ENCODE data around the gene KIF25. TPM values are rescaled to one million over a fixed set of nuclear protein-coding genes. Genes with fewer than 3 reads are reported as not detected.

The KIF25 gene
- polyA plus RNA-seq, 1 donor from 2014 or later: not detected

GRCh38 chr6:168007592-168008338 lies 10.3 kb downstream of the KIF25 start:
- no peaks in the 10 kb centered on the region for H3K79me2 ChIP-seq (replicated peaks; ENCODE audit: insufficient read depth, low read length)
- H3K4me2 ChIP-seq (ENCODE audit: low read length): no peak overlapping the region
- no peak overlapping the region for H3K4me3 ChIP-seq (ENCODE audit: low read length)
- no peak for TF ChIP-seq RAD21 (conservative IDR thresholded peaks at IDR 0.05)
- no peak for TF ChIP-seq EP300 (conservative IDR thresholded peaks at IDR 0.05; ENCODE audit: poor library complexity, severe bottlenecking)
- TF ChIP-seq EZH2 (IDR thresholded peaks at IDR 0.05; ENCODE audit: borderline replicate concordance, insufficient read depth, low read length, poor library complexity, severe bottlenecking): no peak
- TF ChIP-seq TAF1 (IDR thresholded peaks at IDR 0.05; ENCODE audit: low read depth): no peak
- no peak for TF ChIP-seq POLR2AphosphoS5 (IDR thresholded peaks at IDR 0.05)
- TF ChIP-seq MXI1 (conservative IDR thresholded peaks at IDR 0.05; ENCODE audit: poor library complexity, severe bottlenecking): no peak
- no peak for TF ChIP-seq CTCF (IDR thresholded peaks at IDR 0.05; ENCODE audit: poor library complexity, severe bottlenecking)
- no peak for TF ChIP-seq REST (IDR thresholded peaks at IDR 0.05; ENCODE audit: borderline replicate concordance)
- TF ChIP-seq SMC3 (conservative IDR thresholded peaks at IDR 0.05; ENCODE audit: poor library complexity): no peak
- H3K27me3 ChIP-seq (ENCODE audit: insufficient read depth, low read depth, low read length): no peaks in the 10 kb centered on the region
- H3K9me3 ChIP-seq (ENCODE audit: low read length): peaks cover 12% of the 10 kb centered on the region
- H3F3A ChIP-seq (ENCODE audit: insufficient read depth, low read length, poor library complexity, severe bottlenecking): no peaks in the 10 kb centered on the region
- H3K9me2 ChIP-seq (ENCODE audit: insufficient read depth, low read length): no peaks in the 10 kb centered on the region
- H2AFZ ChIP-seq (ENCODE audit: low read depth, low read length): no peak overlapping the region
- no peak overlapping the region for H3K9ac ChIP-seq (ENCODE audit: low read length)
- no peaks in the 10 kb centered on the region for H3K36me3 ChIP-seq (ENCODE audit: insufficient read depth, low read length)
- no peaks in the 10 kb centered on the region for H4K20me1 ChIP-seq (ENCODE audit: insufficient read depth)
- no peak overlapping the region for H3K27ac ChIP-seq (ENCODE audit: low read length)

- no peak overlapping the region for H3K27ac ChIP-seq (ENCODE audit: low read length)
Observed at GRCh38 chr6:168009331-168009730, 11.9 kb downstream of the KIF25 start.

More at GRCh38 chr6:168009331-168009730, 11.9 kb downstream of the KIF25 start:
- Histone ChIP-seq H2AFZ (ENCODE audit: low read depth, low read length) (no peak overlapping the region), H3K9me2 (ENCODE audit: insufficient read depth, low read length) (no peaks in the 10 kb centered on the region), H3K9me3 (ENCODE audit: low read length) (peaks cover 12% of the 10 kb centered on the region), H3K36me3 (ENCODE audit: insufficient read depth, low read length) (no peaks in the 10 kb centered on the region), H3K9ac (ENCODE audit: low read length) (no peak overlapping the region), H3K4me3 (ENCODE audit: low read length) (no peak overlapping the region), H4K20me1 (ENCODE audit: insufficient read depth) (no peaks in the 10 kb centered on the region), H3K27me3 (ENCODE audit: insufficient read depth, low read depth, low read length) (no peaks in the 10 kb centered on the region), H3K79me2 (replicated peaks; ENCODE audit: insufficient read depth, low read length) (no peaks in the 10 kb centered on the region), H3K4me2 (ENCODE audit: low read length) (no peak overlapping the region), H3F3A (ENCODE audit: insufficient read depth, low read length, poor library complexity, severe bottlenecking) (no peaks in the 10 kb centered on the region)
- no peak for TF ChIP-seq REST (IDR thresholded peaks at IDR 0.05; ENCODE audit: borderline replicate concordance)
- no peak for TF ChIP-seq EP300 (conservative IDR thresholded peaks at IDR 0.05; ENCODE audit: poor library complexity, severe bottlenecking)
- no peak for TF ChIP-seq TAF1 (IDR thresholded peaks at IDR 0.05; ENCODE audit: low read depth)
